ENCODE measurements around the gene C1orf167. TPM values are rescaled to one million over a fixed set of nuclear protein-coding genes. Genes with fewer than 3 reads are reported as not detected.
A peak's percentile ranks its signal among the peaks of the same experiment; 100 is the strongest.

C1orf167 gene, protein sequence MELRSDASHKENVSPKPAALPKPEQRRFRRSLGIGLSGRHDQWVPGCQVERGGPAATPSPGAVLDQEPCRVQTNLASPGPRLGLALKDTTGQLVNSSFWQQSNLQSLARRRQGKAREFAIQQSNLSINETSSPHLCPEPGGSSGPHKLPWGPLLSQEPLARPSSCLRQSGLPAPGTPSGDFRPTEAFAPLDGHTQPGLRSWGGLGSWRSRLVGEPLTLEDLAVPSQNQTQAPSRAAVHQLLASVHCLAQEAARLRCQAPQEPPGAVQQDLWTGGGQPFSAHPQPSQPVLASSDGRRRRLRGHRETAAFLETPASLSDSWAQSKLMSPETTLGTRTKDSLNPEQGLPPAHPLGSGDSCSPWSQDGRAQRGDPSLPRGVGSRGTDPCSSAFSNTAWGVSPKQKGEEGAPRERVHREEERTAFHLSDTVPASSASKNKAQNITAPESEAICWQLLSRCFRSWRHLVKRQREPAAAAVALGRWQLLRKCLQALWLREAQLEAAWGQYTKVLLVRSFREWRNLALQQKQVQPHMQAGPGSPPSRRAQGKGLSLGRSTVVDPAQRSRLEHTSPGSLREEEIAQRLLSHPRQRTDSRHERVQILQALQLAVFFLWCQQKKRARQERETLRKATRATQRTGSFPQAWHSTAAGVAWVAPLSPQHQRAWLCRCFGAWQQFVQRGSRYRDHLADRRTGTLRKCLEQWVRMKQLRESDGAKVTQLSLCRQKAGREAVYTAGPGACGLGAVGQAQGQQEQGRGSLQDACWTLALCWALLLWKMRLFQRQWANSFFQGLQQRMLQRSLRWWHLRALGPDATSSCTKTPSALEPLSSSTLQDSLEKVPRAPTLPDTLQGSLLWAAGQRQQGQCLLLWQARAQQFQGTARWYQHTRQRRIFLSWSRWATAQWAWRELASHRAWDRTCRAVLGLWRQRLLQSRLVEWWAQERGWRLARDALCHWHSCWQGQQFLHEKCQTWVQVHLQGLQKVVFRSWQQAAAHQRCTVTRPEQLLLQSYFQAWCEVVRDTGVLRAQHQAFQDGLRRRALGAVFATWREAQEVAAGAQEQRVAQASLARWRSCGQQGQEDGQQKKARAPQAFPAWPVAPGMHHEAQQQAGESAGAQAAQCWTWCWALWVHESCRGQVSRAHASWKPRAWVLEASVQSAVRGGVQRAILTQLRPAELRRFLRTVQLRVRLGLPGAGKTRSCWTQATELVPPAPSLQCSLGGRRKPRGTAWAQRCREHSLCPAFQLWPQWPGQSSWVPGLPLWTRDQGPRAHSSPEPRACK (N-terminal part only)
- total RNA-seq (not detected in 2 replicates), polyA plus RNA-seq (0.75 TPM in 1 of 2 replicates, not detected in the other), polyA minus RNA-seq (1.6 TPM in 1 of 2 replicates, not detected in the other)
- total RNA-seq (2013): 0.98 TPM

DNA sequence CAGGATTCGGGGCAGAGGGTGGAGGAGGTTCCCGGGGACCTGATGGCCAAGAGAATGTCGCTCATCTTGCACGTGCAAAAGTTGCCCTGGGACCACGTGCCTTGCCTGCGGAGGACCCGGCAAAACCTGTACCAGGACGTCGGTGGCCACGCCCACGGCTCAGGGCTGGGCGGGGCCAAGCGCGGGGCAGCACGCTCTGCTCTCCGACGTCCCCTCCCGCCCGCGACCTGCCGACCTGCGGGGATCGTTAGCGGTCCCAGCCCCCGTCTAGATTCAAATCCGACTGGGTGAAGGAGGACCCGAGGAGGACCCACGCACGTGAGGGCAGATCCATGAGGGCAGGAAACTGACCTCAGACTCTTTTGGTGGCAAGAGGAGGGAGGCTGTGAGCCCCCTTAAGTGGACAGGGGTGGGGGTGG is at the start of gene C1orf167:
C1orf167 (plus strand) TSS at position 206 of the 419 bp plus-strand sequence. CDS start 2,208 bp downstream, outside the sequence.
- ATAC-seq (ENCODE audit: low read depth): peak; percentile 39
- WGBS (ENCODE audit: insufficient coverage): 9% methylated on average over 29 of the region's 29 CpGs
- DNase-seq: no peak
- Histone ChIP-seq H4K20me1 (ENCODE audit: control insufficient read depth, insufficient read depth, low read length, poor library complexity, severe bottlenecking) (no peaks in the 10 kb centered on the region), H3K27me3 (replicated peaks in 1 of 4; ENCODE audit: control extremely low read depth in 1 of 4, control insufficient read depth in 3 of 4, insufficient read depth in 4 of 4, low read length in 3 of 4) (peaks cover 0 to 21% (median 2%) of the 10 kb centered on the region in 4 experiments), H2AFZ (ENCODE audit: insufficient read depth, low read depth, low read length, poor library complexity, severe bottlenecking) (peak within 1 kb of the TSS; percentile 26), H3K36me3 (replicated peaks in 1 of 2; ENCODE audit: control extremely low read depth in 1 of 2, control insufficient read depth in 1 of 2, extremely low read depth in 1 of 2, insufficient read depth in 2 of 2, low read length in 1 of 2) (no peaks in the 10 kb centered on the region), H3K4me3 (ENCODE audit: control extremely low read depth in 1 of 5, extremely low read depth in 1 of 5, insufficient read depth in 1 of 5, low read depth in 2 of 5, low read length in 4 of 5) (no peak within 1 kb of the TSS), H3K4me1 (ENCODE audit: control insufficient read depth in 2 of 2, insufficient read depth in 2 of 2, low read length in 2 of 2) (peaks cover 6 to 7% of the 10 kb centered on the region in 2 donors), H3K9ac (ENCODE audit: low read length) (no peak within 1 kb of the TSS), H3K27ac (ENCODE audit: low read length in 2 of 2) (no peak within 1 kb of the TSS), H3K4me2 (replicated peaks; ENCODE audit: low read depth, low read length, poor library complexity, severe bottlenecking) (peak within 1 kb of the TSS; percentile 57), H3K9me3 (ENCODE audit: control extremely low read depth in 1 of 3, control insufficient read depth in 2 of 3, insufficient read depth in 1 of 3, low read length in 2 of 3) (peaks cover 0 to 5% (median 0%) of the 10 kb centered on the region in 3 donors), H3K79me2 (ENCODE audit: control insufficient read depth, insufficient read depth, low read length) (no peaks in the 10 kb centered on the region)
- Mint-ChIP-seq H3K9me3 (ENCODE audit: insufficient read depth) (no peaks in the 10 kb centered on the region), H3K27me3 (peaks cover 21% of the 10 kb centered on the region), H3K27ac (no peak within 1 kb of the TSS), H3K4me3 (no peak within 1 kb of the TSS), H3K4me1 (peaks cover 3% of the 10 kb centered on the region)
- intact Hi-C loops (cut with micrococcal nuclease): no loop called here
- ChIA-PET POLR2A (no interaction called here), CTCF (no interaction called here)
- TF ChIP-seq, protein P1, sequence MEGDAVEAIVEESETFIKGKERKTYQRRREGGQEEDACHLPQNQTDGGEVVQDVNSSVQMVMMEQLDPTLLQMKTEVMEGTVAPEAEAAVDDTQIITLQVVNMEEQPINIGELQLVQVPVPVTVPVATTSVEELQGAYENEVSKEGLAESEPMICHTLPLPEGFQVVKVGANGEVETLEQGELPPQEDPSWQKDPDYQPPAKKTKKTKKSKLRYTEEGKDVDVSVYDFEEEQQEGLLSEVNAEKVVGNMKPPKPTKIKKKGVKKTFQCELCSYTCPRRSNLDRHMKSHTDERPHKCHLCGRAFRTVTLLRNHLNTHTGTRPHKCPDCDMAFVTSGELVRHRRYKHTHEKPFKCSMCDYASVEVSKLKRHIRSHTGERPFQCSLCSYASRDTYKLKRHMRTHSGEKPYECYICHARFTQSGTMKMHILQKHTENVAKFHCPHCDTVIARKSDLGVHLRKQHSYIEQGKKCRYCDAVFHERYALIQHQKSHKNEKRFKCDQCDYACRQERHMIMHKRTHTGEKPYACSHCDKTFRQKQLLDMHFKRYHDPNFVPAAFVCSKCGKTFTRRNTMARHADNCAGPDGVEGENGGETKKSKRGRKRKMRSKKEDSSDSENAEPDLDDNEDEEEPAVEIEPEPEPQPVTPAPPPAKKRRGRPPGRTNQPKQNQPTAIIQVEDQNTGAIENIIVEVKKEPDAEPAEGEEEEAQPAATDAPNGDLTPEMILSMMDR (IDR thresholded peaks at IDR 0.05): no peak
- no peak for TF ChIP-seq EZH2 (IDR thresholded peaks at IDR 0.05; ENCODE audit: borderline replicate concordance, insufficient read depth, low read depth, low read length, poor library complexity, severe bottlenecking)
